Measurements from ENCODE around the gene DHCR7.
A peak's percentile ranks its signal among the peaks of the same experiment; 100 is the strongest.

Gene DHCR7

GRCh38 chr11:71448257-71449171 is at the start of gene DHCR7:
DHCR7 (minus strand) TSS chr11:71448393; CDS start chr11:71444952, 3,441 bp downstream.
- DNase-seq, result peak; percentile 35 to 99 (median 94)

DNA sequence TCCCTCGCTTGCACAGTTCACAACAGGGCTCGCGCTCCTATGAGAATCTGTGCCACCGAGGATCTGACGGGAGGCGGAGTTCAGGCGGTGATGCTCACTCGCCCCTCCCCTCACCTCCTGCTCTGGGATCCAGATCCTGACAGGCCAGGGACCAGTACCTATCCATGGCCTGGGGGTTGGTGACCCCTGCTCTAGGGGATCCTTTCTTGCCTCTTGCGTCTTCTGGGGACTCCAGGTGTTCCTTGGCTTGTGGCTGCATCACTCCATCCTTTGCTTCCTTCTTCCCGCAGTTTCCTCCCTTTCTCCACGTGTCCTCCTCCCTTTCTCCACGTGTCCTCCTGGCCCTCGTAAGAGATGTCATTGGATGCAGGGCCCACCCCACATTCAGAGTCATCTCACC is 48.2 kb upstream of the DHCR7 start:
- DNase-seq, result no peak

DNA sequence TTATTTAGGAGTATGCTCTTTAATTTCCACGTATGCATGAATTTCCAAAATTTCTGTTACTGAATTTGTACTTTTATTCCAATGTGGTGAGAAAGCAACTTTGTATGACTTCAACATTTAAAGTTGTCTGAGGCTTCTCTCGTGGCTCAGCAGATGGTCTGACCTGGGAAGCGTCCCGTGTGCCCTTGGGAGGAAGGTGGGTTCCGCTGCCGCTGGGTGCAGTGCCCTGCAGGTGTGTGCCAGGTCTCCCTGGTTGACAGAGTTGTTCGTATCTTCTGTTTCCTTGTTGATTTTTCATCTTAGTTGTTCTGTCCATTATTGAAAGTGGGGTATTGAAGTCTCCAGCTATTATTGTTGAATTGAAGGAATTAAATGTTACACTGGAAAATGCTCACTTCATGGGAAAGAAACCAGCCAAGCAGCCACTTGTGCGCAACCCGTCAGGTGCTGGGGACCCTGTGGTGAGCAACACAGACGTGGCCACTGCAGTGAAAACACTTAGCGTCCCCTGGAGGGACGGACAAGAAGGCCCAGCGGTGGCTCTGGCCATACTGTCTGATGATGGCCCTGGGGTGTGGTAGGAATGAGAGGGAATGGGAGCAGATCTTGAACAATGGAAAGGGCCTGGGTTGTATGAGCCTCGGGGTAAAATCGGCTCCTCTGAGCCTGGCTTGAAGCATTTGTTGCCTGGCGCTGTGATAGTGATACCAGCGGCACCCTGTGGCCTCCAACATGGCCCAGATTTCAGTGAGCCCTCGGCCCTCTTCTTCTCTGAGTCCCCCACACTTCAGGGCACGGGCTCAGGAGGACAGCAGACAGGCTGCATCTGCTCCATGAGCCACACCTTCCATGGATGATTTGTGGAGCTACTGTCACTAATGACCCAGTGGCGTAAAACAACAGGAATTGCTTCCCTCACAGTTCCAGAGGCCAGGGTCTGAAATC is 47.4 kb upstream of the DHCR7 start:
- DNase-seq, result no peak

GRCh38 chr11:71491940-71492339 is 43.7 kb upstream of the DHCR7 start:
- DNase-seq, result no peak

GRCh38 chr11:71491531-71491930 is 43.3 kb upstream of the DHCR7 start:
- no peak for DNase-seq

GRCh38 chr11:71490731-71491390 is 42.7 kb upstream of the DHCR7 start:
- DNase-seq, result no peak

DNA sequence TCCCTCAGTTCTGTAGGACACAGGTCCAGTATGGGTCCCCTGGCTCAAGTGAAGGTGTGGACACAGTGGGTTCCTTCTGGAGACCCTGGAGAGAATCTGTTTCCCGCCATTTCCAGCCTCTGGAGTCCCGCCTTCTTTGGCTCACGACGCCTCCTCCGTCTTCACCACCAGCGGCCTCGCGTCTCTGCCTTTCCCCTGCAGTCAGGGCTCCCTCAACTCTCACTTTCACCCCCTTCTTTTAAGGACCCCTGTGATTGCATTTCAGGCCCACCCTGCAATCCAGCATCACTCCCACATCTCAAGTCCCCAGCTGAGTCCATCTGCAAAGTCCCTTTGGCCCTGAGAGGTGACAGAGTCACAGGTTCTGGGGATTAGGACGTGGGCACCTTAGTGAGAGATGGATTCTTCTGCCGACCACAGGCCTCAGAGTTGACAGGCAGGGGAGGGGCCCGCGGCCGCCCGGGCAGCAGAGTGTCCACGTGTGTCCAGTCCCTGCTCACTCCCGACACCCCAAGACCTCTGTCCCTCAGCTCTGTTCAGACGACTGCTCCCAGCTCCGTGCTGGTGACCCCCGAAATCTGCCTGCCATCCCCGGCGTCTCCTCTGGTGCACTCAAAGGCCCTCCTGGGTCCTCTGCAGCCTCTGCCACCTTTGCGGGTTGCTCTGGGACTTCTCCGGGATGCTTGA is 42.0 kb upstream of the DHCR7 start:
- no peak for DNase-seq

DNA sequence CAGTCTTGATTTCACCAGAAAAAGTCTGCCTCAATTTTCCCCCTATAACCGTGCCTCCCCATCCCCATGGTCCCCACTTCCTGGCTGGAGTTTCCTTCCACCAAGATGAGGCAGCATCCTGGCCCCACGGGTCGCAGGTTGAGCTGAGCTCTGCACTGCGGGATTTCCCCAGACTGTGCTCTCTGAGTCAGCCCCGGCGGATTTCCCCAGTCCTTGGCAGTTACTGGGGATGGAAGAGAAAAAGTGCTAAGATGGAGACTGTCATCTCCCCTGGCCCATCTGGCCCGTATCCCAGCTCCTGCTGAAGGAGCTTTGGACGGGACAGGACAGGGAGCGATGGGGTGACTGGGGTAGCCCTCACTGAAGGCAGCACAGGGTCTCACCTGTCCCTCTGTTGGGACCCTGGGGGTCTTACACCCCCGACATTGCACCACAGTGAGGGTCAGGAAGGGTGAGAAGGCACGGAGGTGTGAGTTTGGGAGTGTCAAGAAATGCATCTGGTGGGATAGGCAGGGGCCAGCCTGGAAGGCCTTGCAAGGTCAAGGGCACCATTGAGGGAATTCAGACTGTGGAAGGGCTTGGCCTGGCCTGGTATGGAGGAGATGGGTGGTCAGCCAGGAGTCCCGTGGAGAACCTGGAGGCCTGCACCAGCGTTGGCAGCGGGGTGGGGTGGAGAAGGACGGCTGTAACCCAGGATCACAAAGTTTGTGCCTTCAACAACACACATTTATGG is 41.3 kb upstream of the DHCR7 start:
- no peak for DNase-seq

- no peak for DNase-seq
These were observed 40.6 kb upstream of the DHCR7 start for GRCh38 chr11:71488681-71489270.

- DNase-seq, result no peak
These were observed 38.1 kb upstream of the DHCR7 start for GRCh38 chr11:71486320-71486719.

- no peak for DNase-seq
These were observed 37.3 kb upstream of the DHCR7 start for GRCh38 chr11:71485466-71485865.

GRCh38 chr11:71485063-71485399 is 36.8 kb upstream of the DHCR7 start:
- no peak for DNase-seq

DNA sequence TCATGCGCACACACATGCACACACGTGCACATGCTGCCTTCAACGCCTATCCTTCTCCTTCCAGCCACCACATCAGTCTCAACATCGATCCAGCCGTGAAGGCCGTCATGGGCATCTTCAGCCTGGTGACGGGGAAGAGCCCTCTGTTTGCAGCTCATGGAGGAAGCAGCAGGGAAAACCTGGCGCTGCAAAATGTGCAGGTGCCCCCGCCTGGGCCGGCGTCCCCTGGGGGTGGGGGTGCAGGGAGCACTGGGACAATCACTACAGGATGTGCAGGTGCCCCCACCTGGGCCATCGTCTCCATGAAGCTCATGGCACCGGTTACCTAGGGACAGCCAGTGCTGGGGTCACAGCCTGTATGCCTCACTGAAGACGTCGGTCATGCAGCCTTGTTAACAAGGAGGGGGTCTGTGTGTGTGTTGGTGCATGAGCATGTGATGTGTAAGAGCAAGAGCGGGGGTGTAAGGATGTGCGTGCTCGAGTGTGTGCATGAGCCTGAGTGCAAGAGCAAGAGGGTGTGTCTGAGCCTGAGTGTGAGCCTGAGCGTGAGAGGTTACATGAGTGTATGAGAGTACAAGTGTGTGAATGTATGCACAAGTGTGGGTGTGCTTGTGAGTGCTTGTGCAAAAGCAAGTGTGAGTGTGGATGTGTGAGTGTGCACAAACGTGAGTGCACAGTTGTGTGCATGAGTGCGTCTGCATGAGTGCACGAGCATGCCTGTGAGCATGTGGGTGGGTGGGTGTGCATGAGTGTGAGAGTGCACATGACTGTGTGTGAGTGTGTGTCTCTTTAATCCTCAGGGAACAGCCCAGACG is 36.3 kb upstream of the DHCR7 start:
- no peak for DNase-seq

DNA sequence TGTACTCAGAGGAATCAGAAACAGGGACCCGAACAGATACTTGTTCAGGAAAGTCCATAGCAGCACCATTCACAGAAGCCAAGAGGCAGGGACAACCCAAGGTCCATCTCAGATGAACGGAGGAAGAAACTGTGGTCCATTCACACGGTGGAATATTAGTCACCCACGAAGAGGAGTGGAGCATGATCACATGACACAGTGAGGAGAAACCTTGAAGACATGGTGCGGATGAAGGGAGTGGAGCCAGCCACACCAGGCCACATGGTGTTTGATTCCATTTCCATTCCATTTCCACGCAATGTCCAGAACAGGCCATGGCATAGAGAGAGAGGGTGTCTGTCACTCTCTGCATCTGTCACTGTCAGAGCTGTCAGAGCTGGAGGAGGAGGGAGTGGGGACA is 35.5 kb upstream of the DHCR7 start:
- DNase-seq, result no peak

GRCh38 chr11:71482746-71483364 is 34.7 kb upstream of the DHCR7 start:
- DNase-seq, result no peak

DNA sequence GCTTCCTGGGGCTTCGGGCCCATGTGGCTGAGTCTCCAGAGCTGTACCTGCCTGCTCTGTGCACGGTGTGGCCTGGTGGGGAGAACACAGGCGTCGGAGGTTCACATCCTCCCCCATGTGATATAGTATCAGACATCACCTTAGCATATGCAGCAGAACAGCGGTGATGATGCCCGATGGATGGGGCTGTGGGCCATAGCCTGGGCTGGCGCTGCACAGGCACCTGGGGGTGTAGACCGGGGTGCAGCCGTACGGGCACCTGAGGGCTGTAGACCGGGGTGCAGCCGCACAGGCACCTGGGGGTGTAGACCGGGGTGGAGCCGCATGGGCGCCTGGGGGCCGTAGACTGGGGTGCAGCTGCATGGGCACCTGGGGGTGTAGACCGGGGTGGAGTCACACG is 34.0 kb upstream of the DHCR7 start:
- no peak for DNase-seq

GRCh38 chr11:71481101-71481960 is 33.1 kb upstream of the DHCR7 start:
- DNase-seq, result no peak

DNA sequence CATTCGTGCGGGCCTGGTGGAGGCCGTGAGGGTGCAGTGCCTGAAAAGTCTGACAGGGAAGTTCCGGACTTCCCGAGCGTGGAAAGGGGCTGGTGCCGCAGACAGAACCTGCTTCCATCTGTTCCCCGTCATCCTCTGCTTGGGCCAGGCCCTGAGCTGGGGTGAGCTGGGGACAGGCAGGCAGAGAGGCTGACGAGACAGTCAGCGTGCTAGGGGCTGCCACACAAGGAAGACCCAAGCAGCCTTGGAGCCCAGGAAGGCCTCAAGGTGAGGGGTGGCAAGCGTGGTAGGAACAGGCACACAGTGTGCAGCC is 30.3 kb upstream of the DHCR7 start:
- no peak for DNase-seq

Data from hypothalamus (tissue), 51 donors.